WTC11 (cell line): Measurements from ENCODE around the gene BMX. TPM values are rescaled to one million over a fixed set of nuclear protein-coding genes. Genes with fewer than 3 reads are reported as not detected.

Experiments
- ATAC-seq: fragments of 200-7000 bp; cut with Tn5 transposase; 2 replicates; pipeline ENCODE4 v1.10.0; 2021; ENCODE audit warnings: mild to moderate bottlenecking, moderate library complexity
- CTCF ChIA-PET: fragments of 300-600 bp; sonication (Branson Sonifier 250); formaldehyde crosslinking; loops from one replicate; lab custom pipeline; 2021; ENCODE audit warnings: antibody characterized with exemption; lab: Charles Lee
- POLR2A ChIA-PET: fragments of 350-600 bp; sonication (Branson Sonifier 250); formaldehyde crosslinking; loops from one replicate; lab custom pipeline; 2021; ENCODE audit warnings: antibody characterized with exemption; lab: Charles Lee
- DNase-seq: peaks from one replicate; pipeline ENCODE4 v3.0.0; 2021; ENCODE audit warnings: low spot score
- H3K27ac Mint-ChIP-seq: 2 replicates; pipeline ENCODE4 v1.8.0; 2021; ENCODE audit warnings: mixed read lengths
- H3K27me3 Mint-ChIP-seq: 2 replicates; pipeline ENCODE4 v1.8.0; 2021; ENCODE audit warnings: low read depth, mild to moderate bottlenecking, moderate library complexity, mixed read lengths
- H3K36me3 Mint-ChIP-seq: 2 replicates; pipeline ENCODE4 v1.8.0; 2021; ENCODE audit warnings: mixed read lengths
- H3K4me1 Mint-ChIP-seq: 2 replicates; pipeline ENCODE4 v1.8.0; 2022; ENCODE audit warnings: mixed read lengths
- H3K4me3 Mint-ChIP-seq: 2 replicates; pipeline ENCODE4 v1.8.0; 2021; ENCODE audit warnings: mild to moderate bottlenecking, moderate library complexity, mixed read lengths
- H3K9me3 Mint-ChIP-seq: 2 replicates; pipeline ENCODE4 v1.8.0; 2021; ENCODE audit warnings: mixed read lengths
- ATF1 ChIP-seq: sonication (generic); formaldehyde crosslinking; IDR thresholded peaks from 2 replicates; pipeline ENCODE4 v1.8.1; 2023; ENCODE audit warnings: mild to moderate bottlenecking, moderate library complexity, missing genetic modification reagents
- ELF4 ChIP-seq: sonication (generic); formaldehyde crosslinking; IDR thresholded peaks from 2 replicates; pipeline ENCODE4 v1.8.1; 2022; ENCODE audit warnings: low read depth, mild to moderate bottlenecking, moderate library complexity, missing genetic modification reagents
- GRHL2 ChIP-seq: fragments of 250-450 bp; sonication (Bioruptor Pico); IDR thresholded peaks from 2 replicates; pipeline ENCODE4 v1.8.0; 2022; ENCODE audit warnings: mild to moderate bottlenecking, moderate library complexity; ENCODE audit not compliant: insufficient replicate concordance, severe bottlenecking
- HMGA2 ChIP-seq: fragments of 250-450 bp; sonication (Bioruptor Pico); IDR thresholded peaks from 2 replicates; pipeline ENCODE4 v1.4.0; 2021; ENCODE audit warnings: mild to moderate bottlenecking, moderate library complexity
- IRF2 ChIP-seq: sonication (generic); formaldehyde crosslinking; IDR thresholded peaks from 2 replicates; pipeline ENCODE4 v1.8.0; 2022; ENCODE audit warnings: low read depth, missing genetic modification reagents, borderline replicate concordance
- KAT7 ChIP-seq: sonication (generic); formaldehyde crosslinking; IDR thresholded peaks from 2 replicates; pipeline ENCODE4 v1.8.1; 2023; ENCODE audit warnings: missing genetic modification reagents, mild to moderate bottlenecking, borderline replicate concordance
- NFE2L1 ChIP-seq: sonication (generic); formaldehyde crosslinking; IDR thresholded peaks from 2 replicates; pipeline ENCODE4 v1.8.1; 2023; ENCODE audit warnings: missing genetic modification reagents
- PRRX2 ChIP-seq: fragments of 250-450 bp; sonication (Bioruptor Pico); IDR thresholded peaks from 2 replicates; pipeline ENCODE4 v1.8.0; 2021; ENCODE audit warnings: mild to moderate bottlenecking
- SOX15 ChIP-seq: fragments of 250-450 bp; sonication (Bioruptor Pico); IDR thresholded peaks from 2 replicates; pipeline ENCODE4 v1.9.0; 2021; ENCODE audit warnings: mild to moderate bottlenecking
- TEAD1 ChIP-seq: sonication (generic); formaldehyde crosslinking; IDR thresholded peaks from 2 replicates; pipeline ENCODE4 v1.8.0; 2022; ENCODE audit warnings: mild to moderate bottlenecking, missing genetic modification reagents
- TP53 ChIP-seq: sonication (generic); formaldehyde crosslinking; IDR thresholded peaks from 2 replicates; pipeline ENCODE4 v1.8.1; 2023; ENCODE audit warnings: mild to moderate bottlenecking, missing genetic modification reagents
- ZBTB21 ChIP-seq: sonication (generic); formaldehyde crosslinking; IDR thresholded peaks from 2 replicates; pipeline ENCODE4 v1.8.1; 2023; ENCODE audit warnings: mild to moderate bottlenecking, missing genetic modification reagents, borderline replicate concordance
- ZNF263 ChIP-seq: sonication (generic); formaldehyde crosslinking; IDR thresholded peaks from 2 replicates; pipeline ENCODE4 v1.8.1; 2022; ENCODE audit warnings: low read depth, mild to moderate bottlenecking, moderate library complexity, missing genetic modification reagents
- total RNA-seq: library from RNA; stranded (reverse); gene quantifications from 3 replicates; pipeline ENCODE4 v1.2.3, GENCODE V29; 2021
- TF ChIP-seq, protein P1 (sequence below): sonication (generic); formaldehyde crosslinking; IDR thresholded peaks from 2 replicates; pipeline ENCODE4 v1.8.0; 2022; ENCODE audit warnings: missing genetic modification reagents
- TF ChIP-seq, protein P2 (sequence below): sonication (generic); formaldehyde crosslinking; IDR thresholded peaks from 2 replicates; pipeline ENCODE4 v1.8.1; 2023; ENCODE audit warnings: mild to moderate bottlenecking, missing genetic modification reagents
- TF ChIP-seq, protein P3 (sequence below): sonication (generic); formaldehyde crosslinking; IDR thresholded peaks from 2 replicates; pipeline ENCODE4 v1.8.1; 2022; ENCODE audit warnings: mild to moderate bottlenecking, missing genetic modification reagents, moderate library complexity, borderline replicate concordance
- TF ChIP-seq, protein P4 (sequence below): fragments of 200-600 bp; IDR thresholded peaks from 2 replicates; pipeline ENCODE4 v1.8.0; 2022; ENCODE audit warnings: antibody characterized with exemption
- TF ChIP-seq, protein P5 (sequence below): fragments of 250-450 bp; sonication (Bioruptor Pico); IDR thresholded peaks from 2 replicates; pipeline ENCODE4 v1.9.0; 2021; ENCODE audit warnings: moderate library complexity, mild to moderate bottlenecking, inconsistent platforms, borderline replicate concordance
- TF ChIP-seq, protein P6 (sequence below): fragments of 250-450 bp; sonication (Bioruptor Pico); IDR thresholded peaks from 2 replicates; pipeline ENCODE4 v1.9.0; 2021; ENCODE audit warnings: mild to moderate bottlenecking
- TF ChIP-seq, protein P7 (sequence below): fragments of 250-450 bp; sonication (Bioruptor Pico); IDR thresholded peaks from 2 replicates; pipeline ENCODE4 v2.1.2; 2022; ENCODE audit warnings: mild to moderate bottlenecking, moderate library complexity

Gene BMX
- total RNA-seq, 1 experiment from 2014 or later, result not detected

DNA sequence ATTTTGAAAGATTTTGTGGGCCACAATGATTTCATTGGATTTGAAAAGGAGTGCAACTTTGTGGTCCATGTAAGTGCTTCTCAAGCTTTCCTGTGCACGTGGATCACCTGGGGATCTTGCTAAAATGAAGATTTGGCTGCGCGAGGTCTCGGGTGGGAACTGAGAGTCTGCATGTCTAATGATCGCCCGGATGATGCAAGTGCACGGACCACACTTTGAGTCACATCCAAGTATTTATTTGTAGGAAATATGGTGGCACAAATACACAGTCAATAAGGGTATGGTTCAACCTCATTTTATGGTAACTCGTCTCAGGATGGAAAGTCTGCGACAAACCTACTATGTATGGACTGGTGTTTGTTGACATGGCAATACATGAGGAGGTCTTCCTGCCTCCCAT lies 899 bp downstream of the BMX start:
- Mint-ChIP-seq H3K36me3 (no peaks in the 10 kb centered on the region), H3K27me3 (no peaks in the 10 kb centered on the region), H3K9me3 (no peaks in the 10 kb centered on the region), H3K27ac (no peak overlapping the region), H3K4me3 (no peak overlapping the region), H3K4me1 (peaks cover 7% of the 10 kb centered on the region)
- ChIA-PET CTCF (interaction anchor here (1.1 kb wide), 1 partner anchor 63 kb away, joined by 3 read pairs; no protein-coding TSS in a partner anchor), POLR2A (no interaction called here)
- no peak for DNase-seq
- no peak for ATAC-seq
- TF ChIP-seq, protein P1, sequence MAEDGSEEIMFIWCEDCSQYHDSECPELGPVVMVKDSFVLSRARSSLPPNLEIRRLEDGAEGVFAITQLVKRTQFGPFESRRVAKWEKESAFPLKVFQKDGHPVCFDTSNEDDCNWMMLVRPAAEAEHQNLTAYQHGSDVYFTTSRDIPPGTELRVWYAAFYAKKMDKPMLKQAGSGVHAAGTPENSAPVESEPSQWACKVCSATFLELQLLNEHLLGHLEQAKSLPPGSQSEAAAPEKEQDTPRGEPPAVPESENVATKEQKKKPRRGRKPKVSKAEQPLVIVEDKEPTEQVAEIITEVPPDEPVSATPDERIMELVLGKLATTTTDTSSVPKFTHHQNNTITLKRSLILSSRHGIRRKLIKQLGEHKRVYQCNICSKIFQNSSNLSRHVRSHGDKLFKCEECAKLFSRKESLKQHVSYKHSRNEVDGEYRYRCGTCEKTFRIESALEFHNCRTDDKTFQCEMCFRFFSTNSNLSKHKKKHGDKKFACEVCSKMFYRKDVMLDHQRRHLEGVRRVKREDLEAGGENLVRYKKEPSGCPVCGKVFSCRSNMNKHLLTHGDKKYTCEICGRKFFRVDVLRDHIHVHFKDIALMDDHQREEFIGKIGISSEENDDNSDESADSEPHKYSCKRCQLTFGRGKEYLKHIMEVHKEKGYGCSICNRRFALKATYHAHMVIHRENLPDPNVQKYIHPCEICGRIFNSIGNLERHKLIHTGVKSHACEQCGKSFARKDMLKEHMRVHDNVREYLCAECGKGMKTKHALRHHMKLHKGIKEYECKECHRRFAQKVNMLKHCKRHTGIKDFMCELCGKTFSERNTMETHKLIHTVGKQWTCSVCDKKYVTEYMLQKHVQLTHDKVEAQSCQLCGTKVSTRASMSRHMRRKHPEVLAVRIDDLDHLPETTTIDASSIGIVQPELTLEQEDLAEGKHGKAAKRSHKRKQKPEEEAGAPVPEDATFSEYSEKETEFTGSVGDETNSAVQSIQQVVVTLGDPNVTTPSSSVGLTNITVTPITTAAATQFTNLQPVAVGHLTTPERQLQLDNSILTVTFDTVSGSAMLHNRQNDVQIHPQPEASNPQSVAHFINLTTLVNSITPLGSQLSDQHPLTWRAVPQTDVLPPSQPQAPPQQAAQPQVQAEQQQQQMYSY (CRISPR knock-in tag), result no peak
- TF ChIP-seq ZNF263 (CRISPR knock-in tag), result no peak
- TF ChIP-seq HMGA2 (CRISPR knock-in tag), result no peak
- TF ChIP-seq NFE2L1, result no peak
- no peak for TF ChIP-seq TEAD1 (CRISPR knock-in tag)
- TF ChIP-seq SOX15 (CRISPR knock-in tag), result no peak

DNA sequence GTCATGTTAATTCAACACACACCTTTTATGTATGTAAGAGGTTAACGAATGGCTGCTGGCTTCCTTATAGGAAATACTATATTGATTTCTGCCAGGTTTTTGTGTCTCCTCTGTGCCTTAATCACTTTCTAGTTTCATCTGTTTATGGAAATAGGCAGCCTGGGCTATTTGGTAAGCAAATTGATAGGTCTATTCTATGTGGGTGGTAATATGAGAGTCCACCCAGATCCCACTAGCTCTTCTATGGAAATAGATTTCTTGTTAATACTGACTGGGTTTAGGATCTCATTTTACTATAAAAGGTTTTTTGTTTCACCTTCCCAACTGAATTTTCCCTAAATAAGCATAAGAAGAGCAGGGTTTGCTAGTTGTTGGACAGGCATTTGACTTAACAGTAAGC lies 4.1 kb downstream of the BMX start:
- Mint-ChIP-seq H3K9me3 (no peaks in the 10 kb centered on the region), H3K27me3 (no peaks in the 10 kb centered on the region), H3K36me3 (no peaks in the 10 kb centered on the region), H3K4me1 (peaks cover 4% of the 10 kb centered on the region), H3K27ac (no peak overlapping the region), H3K4me3 (no peak overlapping the region)
- ATAC-seq (no peak), DNase-seq (no peak)
- TF ChIP-seq TP53 (CRISPR knock-in tag) (no peak), PRRX2 (no peak), IRF2 (CRISPR knock-in tag) (no peak), ELF4 (CRISPR knock-in tag) (no peak), KAT7 (no peak)
- TF ChIP-seq, protein P2, sequence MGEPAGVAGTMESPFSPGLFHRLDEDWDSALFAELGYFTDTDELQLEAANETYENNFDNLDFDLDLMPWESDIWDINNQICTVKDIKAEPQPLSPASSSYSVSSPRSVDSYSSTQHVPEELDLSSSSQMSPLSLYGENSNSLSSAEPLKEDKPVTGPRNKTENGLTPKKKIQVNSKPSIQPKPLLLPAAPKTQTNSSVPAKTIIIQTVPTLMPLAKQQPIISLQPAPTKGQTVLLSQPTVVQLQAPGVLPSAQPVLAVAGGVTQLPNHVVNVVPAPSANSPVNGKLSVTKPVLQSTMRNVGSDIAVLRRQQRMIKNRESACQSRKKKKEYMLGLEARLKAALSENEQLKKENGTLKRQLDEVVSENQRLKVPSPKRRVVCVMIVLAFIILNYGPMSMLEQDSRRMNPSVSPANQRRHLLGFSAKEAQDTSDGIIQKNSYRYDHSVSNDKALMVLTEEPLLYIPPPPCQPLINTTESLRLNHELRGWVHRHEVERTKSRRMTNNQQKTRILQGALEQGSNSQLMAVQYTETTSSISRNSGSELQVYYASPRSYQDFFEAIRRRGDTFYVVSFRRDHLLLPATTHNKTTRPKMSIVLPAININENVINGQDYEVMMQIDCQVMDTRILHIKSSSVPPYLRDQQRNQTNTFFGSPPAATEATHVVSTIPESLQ (CRISPR knock-in tag), result no peak
- ChIA-PET CTCF (no interaction called here), POLR2A (no interaction called here)

DNA sequence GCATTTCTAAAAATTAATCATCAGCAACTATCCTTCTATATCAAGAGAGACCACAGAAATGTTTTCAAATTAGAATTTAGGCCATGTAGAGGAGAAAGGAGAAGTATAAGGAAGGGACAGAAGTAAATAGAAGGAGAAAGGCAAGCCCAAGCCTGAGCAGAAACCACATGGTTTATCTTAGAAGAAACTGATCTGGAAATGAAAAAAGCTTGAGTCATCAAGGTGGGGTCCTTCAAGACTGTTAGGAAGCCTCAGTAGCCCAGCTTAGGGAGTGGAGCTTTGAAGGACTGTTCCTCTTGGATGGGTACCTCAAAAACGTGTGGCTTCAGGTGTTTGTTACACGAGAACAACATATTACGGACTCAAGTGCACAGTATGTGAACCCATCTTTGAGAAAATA lies 4.5 kb downstream of the BMX start:
- Mint-ChIP-seq H3K36me3 (no peaks in the 10 kb centered on the region), H3K4me3 (no peak overlapping the region), H3K27ac (no peak overlapping the region; the same call in 1 of the 2 replicates), H3K27me3 (no peaks in the 10 kb centered on the region), H3K9me3 (no peaks in the 10 kb centered on the region), H3K4me1 (peaks cover 4% of the 10 kb centered on the region)
- DNase-seq (no peak), ATAC-seq (no peak)
- ChIA-PET POLR2A (no interaction called here), CTCF (no interaction called here)
- TF ChIP-seq, protein P3, sequence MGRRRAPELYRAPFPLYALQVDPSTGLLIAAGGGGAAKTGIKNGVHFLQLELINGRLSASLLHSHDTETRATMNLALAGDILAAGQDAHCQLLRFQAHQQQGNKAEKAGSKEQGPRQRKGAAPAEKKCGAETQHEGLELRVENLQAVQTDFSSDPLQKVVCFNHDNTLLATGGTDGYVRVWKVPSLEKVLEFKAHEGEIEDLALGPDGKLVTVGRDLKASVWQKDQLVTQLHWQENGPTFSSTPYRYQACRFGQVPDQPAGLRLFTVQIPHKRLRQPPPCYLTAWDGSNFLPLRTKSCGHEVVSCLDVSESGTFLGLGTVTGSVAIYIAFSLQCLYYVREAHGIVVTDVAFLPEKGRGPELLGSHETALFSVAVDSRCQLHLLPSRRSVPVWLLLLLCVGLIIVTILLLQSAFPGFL (CRISPR knock-in tag), result no peak
- TF ChIP-seq, protein P4, sequence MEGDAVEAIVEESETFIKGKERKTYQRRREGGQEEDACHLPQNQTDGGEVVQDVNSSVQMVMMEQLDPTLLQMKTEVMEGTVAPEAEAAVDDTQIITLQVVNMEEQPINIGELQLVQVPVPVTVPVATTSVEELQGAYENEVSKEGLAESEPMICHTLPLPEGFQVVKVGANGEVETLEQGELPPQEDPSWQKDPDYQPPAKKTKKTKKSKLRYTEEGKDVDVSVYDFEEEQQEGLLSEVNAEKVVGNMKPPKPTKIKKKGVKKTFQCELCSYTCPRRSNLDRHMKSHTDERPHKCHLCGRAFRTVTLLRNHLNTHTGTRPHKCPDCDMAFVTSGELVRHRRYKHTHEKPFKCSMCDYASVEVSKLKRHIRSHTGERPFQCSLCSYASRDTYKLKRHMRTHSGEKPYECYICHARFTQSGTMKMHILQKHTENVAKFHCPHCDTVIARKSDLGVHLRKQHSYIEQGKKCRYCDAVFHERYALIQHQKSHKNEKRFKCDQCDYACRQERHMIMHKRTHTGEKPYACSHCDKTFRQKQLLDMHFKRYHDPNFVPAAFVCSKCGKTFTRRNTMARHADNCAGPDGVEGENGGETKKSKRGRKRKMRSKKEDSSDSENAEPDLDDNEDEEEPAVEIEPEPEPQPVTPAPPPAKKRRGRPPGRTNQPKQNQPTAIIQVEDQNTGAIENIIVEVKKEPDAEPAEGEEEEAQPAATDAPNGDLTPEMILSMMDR, result no peak
- TF ChIP-seq, protein P5, sequence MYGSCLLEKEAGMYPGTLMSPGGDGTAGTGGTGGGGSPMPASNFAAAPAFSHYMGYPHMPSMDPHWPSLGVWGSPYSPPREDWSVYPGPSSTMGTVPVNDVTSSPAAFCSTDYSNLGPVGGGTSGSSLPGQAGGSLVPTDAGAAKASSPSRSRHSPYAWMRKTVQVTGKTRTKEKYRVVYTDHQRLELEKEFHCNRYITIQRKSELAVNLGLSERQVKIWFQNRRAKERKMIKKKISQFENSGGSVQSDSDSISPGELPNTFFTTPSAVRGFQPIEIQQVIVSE (CRISPR knock-in tag), result no peak
- TF ChIP-seq GRHL2 (CRISPR knock-in tag) (no peak), ZBTB21 (CRISPR knock-in tag) (no peak), ATF1 (CRISPR knock-in tag) (no peak), NFE2L1 (no peak)
- TF ChIP-seq, protein P6, sequence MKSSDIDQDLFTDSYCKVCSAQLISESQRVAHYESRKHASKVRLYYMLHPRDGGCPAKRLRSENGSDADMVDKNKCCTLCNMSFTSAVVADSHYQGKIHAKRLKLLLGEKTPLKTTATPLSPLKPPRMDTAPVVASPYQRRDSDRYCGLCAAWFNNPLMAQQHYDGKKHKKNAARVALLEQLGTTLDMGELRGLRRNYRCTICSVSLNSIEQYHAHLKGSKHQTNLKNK (CRISPR knock-in tag), result no peak
- TF ChIP-seq, protein P7, sequence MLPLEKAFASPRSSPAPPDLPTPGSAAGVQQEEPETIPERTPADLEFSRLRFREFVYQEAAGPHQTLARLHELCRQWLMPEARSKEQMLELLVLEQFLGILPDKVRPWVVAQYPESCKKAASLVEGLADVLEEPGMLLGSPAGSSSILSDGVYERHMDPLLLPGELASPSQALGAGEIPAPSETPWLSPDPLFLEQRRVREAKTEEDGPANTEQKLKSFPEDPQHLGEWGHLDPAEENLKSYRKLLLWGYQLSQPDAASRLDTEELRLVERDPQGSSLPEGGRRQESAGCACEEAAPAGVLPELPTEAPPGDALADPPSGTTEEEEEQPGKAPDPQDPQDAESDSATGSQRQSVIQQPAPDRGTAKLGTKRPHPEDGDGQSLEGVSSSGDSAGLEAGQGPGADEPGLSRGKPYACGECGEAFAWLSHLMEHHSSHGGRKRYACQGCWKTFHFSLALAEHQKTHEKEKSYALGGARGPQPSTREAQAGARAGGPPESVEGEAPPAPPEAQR (CRISPR knock-in tag), result no peak
